HEK293 (cell line): ENCODE measurements around the gene MEGF8.

Experiments used
- CTCF ChIA-PET: fragments of 350-600 bp; formaldehyde crosslinking; extraction: SDS; loops from one replicate; lab custom pipeline; 2021; ENCODE audit warnings: antibody characterized with exemption; lab: Yijun Ruan, JAX
- POLR2A ChIA-PET: fragments of 300-600 bp; formaldehyde crosslinking; extraction: SDS; loops from one replicate; lab custom pipeline; 2020; ENCODE audit warnings: antibody characterized with exemption, inconsistent platforms; lab: Yijun Ruan, JAX
- H3K27ac ChIP-seq: fragments of 200-500 bp; sonication (Bioruptor generic); 2 replicates; pipeline ENCODE4 v1.5.1; 2014; ENCODE audit warnings: low read depth, low read length, control low read depth, inconsistent platforms; ENCODE audit errors: extremely low read depth
- H3K36me3 ChIP-seq, 2 experiments: fragments of 200-500 bp in 1 of 2; sonication (Bioruptor generic) in 1 of 2; 1 replicate in 1 of 2; 2 replicates in 1 of 2; pipeline ENCODE4 v1.5.1; 2014 to 2017; ENCODE audit warnings: inconsistent platforms in 2 of 2, low read length in 2 of 2; ENCODE audit not compliant: control insufficient read depth in 2 of 2, insufficient read depth in 1 of 2
- H3K4me1 ChIP-seq: fragments of 200-500 bp; sonication (Bioruptor generic); 2 replicates; pipeline ENCODE4 v1.5.1; 2014; ENCODE audit warnings: mild to moderate bottlenecking, low read length, inconsistent platforms; ENCODE audit not compliant: control insufficient read depth, insufficient read depth
- H3K4me3 ChIP-seq: 2 replicates; pipeline ENCODE4 v1.5.1; 2011; ENCODE audit warnings: low read depth, mild to moderate bottlenecking, control low read depth, low read length, moderate library complexity
- H3K9me3 ChIP-seq: fragments of 200-500 bp; sonication (Bioruptor generic); 2 replicates; pipeline ENCODE4 v1.5.1; 2014; ENCODE audit warnings: low read depth, low read length, inconsistent platforms; ENCODE audit not compliant: control insufficient read depth, insufficient read depth
- GLIS1 ChIP-seq: fragments of 450-650 bp; formaldehyde crosslinking; IDR thresholded peaks from 2 replicates; pipeline ENCODE4 v1.5.1; 2016; ENCODE audit warnings: missing biosample characterization, missing genetic modification characterization
- GLIS2 ChIP-seq: fragments of 450-650 bp; formaldehyde crosslinking; IDR thresholded peaks from 2 replicates; pipeline ENCODE4 v1.5.1; 2016; ENCODE audit warnings: missing biosample characterization, missing genetic modification characterization
- MEIS1 ChIP-seq: sonication (generic); formaldehyde crosslinking; IDR thresholded peaks from 2 replicates; pipeline ENCODE4 v1.8.1; 2022; ENCODE audit warnings: missing genetic modification reagents, mild to moderate bottlenecking, borderline replicate concordance
- PRDM10 ChIP-seq: fragments of 450-650 bp; formaldehyde crosslinking; IDR thresholded peaks from 2 replicates; pipeline ENCODE4 v1.5.1; 2016; ENCODE audit warnings: missing biosample characterization, missing genetic modification characterization
- SCRT1 ChIP-seq: fragments of 450-650 bp; formaldehyde crosslinking; IDR thresholded peaks from 2 replicates; pipeline ENCODE4 v1.5.1; 2016; ENCODE audit warnings: missing biosample characterization, missing genetic modification characterization, borderline replicate concordance
- TRIM28 ChIP-seq: IDR thresholded peaks from 2 replicates; pipeline ENCODE4 v1.6.1; 2011; ENCODE audit warnings: low read length, control low read depth, borderline replicate concordance
- ZBTB7A ChIP-seq: fragments of 450-650 bp; formaldehyde crosslinking; IDR thresholded peaks from 2 replicates; pipeline ENCODE4 v1.5.1; 2016; ENCODE audit warnings: low read depth, missing biosample characterization, missing genetic modification characterization
- ZFP37 ChIP-seq: fragments of 450-650 bp; formaldehyde crosslinking; IDR thresholded peaks from 2 replicates; pipeline ENCODE4 v1.5.1; 2016; ENCODE audit warnings: missing biosample characterization, missing genetic modification characterization
- ZIC2 ChIP-seq: fragments of 450-650 bp; formaldehyde crosslinking; IDR thresholded peaks from 2 replicates; pipeline ENCODE4 v1.5.1; 2016; ENCODE audit warnings: missing biosample characterization, missing genetic modification characterization
- ZNF223 ChIP-seq: fragments of 450-650 bp; formaldehyde crosslinking; IDR thresholded peaks from 2 replicates; pipeline ENCODE4 v1.5.1; 2016; ENCODE audit warnings: missing biosample characterization, missing genetic modification characterization
- ZNF341 ChIP-seq: fragments of 450-650 bp; formaldehyde crosslinking; IDR thresholded peaks from 2 replicates; pipeline ENCODE4; 2016; ENCODE audit warnings: low read depth, missing biosample characterization, missing genetic modification characterization
- ZNF544 ChIP-seq: fragments of 450-650 bp; formaldehyde crosslinking; IDR thresholded peaks from 2 replicates; pipeline ENCODE4 v1.5.0; 2017; ENCODE audit warnings: missing biosample characterization, missing genetic modification characterization
- ZNF600 ChIP-seq: fragments of 450-650 bp; formaldehyde crosslinking; IDR thresholded peaks from 2 replicates; pipeline ENCODE4 v1.5.1; 2016; ENCODE audit warnings: missing biosample characterization, missing genetic modification characterization
- ZNF624 ChIP-seq: fragments of 450-650 bp; formaldehyde crosslinking; IDR thresholded peaks from 2 replicates; pipeline ENCODE4 v1.5.1; 2017; ENCODE audit warnings: missing biosample characterization, missing genetic modification characterization
- ZNF692 ChIP-seq: fragments of 450-650 bp; formaldehyde crosslinking; IDR thresholded peaks from 2 replicates; pipeline ENCODE4 v1.5.1; 2016; ENCODE audit warnings: missing biosample characterization, missing genetic modification characterization
- ZSCAN5A ChIP-seq: fragments of 450-650 bp; formaldehyde crosslinking; IDR thresholded peaks from 2 replicates; pipeline ENCODE4 v1.5.1; 2016; ENCODE audit warnings: missing biosample characterization, missing genetic modification characterization
- ZXDB ChIP-seq: fragments of 450-650 bp; formaldehyde crosslinking; IDR thresholded peaks from 2 replicates; pipeline ENCODE4 v1.5.1; 2016; ENCODE audit warnings: missing biosample characterization, missing genetic modification characterization

The MEGF8 gene

GRCh38 chr19:42294471-42295137 lies 30.8 kb upstream of the MEGF8 start:
- Histone ChIP-seq H3K4me1 (no peaks in the 10 kb centered on the region), H3K4me3 (no peak overlapping the region), H3K27ac (peak overlapping the region; percentile 16; the same call in 1 of the 2 replicates), H3K9me3 (no peaks in the 10 kb centered on the region), H3K36me3 (peaks cover 31 to 71% of the 10 kb centered on the region in 2 experiments)
- ChIA-PET CTCF (interaction anchor here (0.6 to 4.8 kb wide), 12 partner anchors 12 to 183 kb away, joined by 3 to 55 read pairs (median 5); no protein-coding TSS in a partner anchor), POLR2A (interaction anchor here (0.5 to 3.4 kb wide), 4 partner anchors 10 to 50 kb away, joined by 3 to 31 read pairs (median 4); partner anchors contain the start of gene GSK3A)
- no peak for TF ChIP-seq ZBTB7A (tag by site-specific recombination)
- peak; percentile 41; the same call in 1 of the 2 replicates for TF ChIP-seq ZIC2 (tag by site-specific recombination)
- TF ChIP-seq GLIS1 = peak; percentile 94
- TF ChIP-seq ZFP37 (tag by site-specific recombination) = no peak
- no peak for TF ChIP-seq MEIS1 (CRISPR knock-in tag)
- TF ChIP-seq GLIS2 (tag by site-specific recombination) = peak; percentile 47; the same call in 1 of the 2 replicates
- TF ChIP-seq ZNF600 (tag by site-specific recombination) = peak; percentile 45; the same call in 1 of the 2 replicates
- TF ChIP-seq ZNF624 (tag by site-specific recombination) = no peak

- H3K36me3 ChIP-seq = peaks cover 31 to 70% of the 10 kb centered on the region in 2 experiments
- H3K4me1 ChIP-seq = no peaks in the 10 kb centered on the region
- no peak overlapping the region for H3K4me3 ChIP-seq
- ChIA-PET CTCF (interaction anchor here (0.6 to 4.8 kb wide), 19 partner anchors 8 to 1987 kb away, joined by 3 to 55 read pairs (median 4); no protein-coding TSS in a partner anchor), POLR2A (interaction anchor here (0.5 to 3.4 kb wide), 5 partner anchors 11 to 205 kb away, joined by 3 to 31 read pairs (median 4); partner anchors contain the start of gene GSK3A)
- TF ChIP-seq PRDM10 (tag by site-specific recombination) (peak; percentile 65), ZNF223 (tag by site-specific recombination) (peak; percentile 48; the same call in 1 of the 2 replicates), SCRT1 (tag by site-specific recombination) (0 out of 2 replicates have a peak, but pooled peaks have one; percentile 23), ZNF544 (tag by site-specific recombination) (no peak)
- H3K27ac ChIP-seq = peak overlapping the region; percentile 0; the same call in 1 of the 2 replicates
- no peaks in the 10 kb centered on the region for H3K9me3 ChIP-seq
Observed at GRCh38 chr19:42295342-42295741, 30.1 kb upstream of the MEGF8 start.

- Histone ChIP-seq H3K4me1 (no peaks in the 10 kb centered on the region), H3K9me3 (no peaks in the 10 kb centered on the region), H3K4me3 (no peak overlapping the region), H3K36me3 (peaks cover 31 to 64% of the 10 kb centered on the region in 2 experiments), H3K27ac (no peak overlapping the region)
- CTCF ChIA-PET = interaction anchor here (0.6 to 4.8 kb wide), 39 partner anchors 8 to 1986 kb away, joined by 3 to 55 read pairs (median 4); partner anchors contain the start of gene GSK3A
- POLR2A ChIA-PET = interaction anchor here (0.5 to 3.4 kb wide), 5 partner anchors 9 to 205 kb away, joined by 3 to 31 read pairs (median 4); partner anchors contain the start of gene GSK3A
- TF ChIP-seq ZNF341 (tag by site-specific recombination) = peak; percentile 59
- peak; percentile 22; the same call in 1 of the 2 replicates for TF ChIP-seq TRIM28
- TF ChIP-seq ZSCAN5A (tag by site-specific recombination) = no peak
- 0 out of 2 replicates have a peak, but pooled peaks have one; percentile 17 for TF ChIP-seq ZNF692
- 0 out of 2 replicates have a peak, but pooled peaks have one; percentile 13 for TF ChIP-seq ZXDB (tag by site-specific recombination)
Observed at GRCh38 chr19:42295831-42296525, 29.5 kb upstream of the MEGF8 start.
